AG10803 (cell line): ENCODE data around the gene AOPEP.

Experiments
- DNase-seq: peaks from one replicate; pipeline ENCODE4 v3.0.0; 2010; ENCODE audit warnings: low read depth
- H3K4me3 ChIP-seq: 2 replicates; pipeline ENCODE4 v1.5.1; 2011; ENCODE audit warnings: mild to moderate bottlenecking, low read length, control low read depth
- CTCF ChIP-seq: conservative IDR thresholded peaks from 2 replicates; pipeline ENCODE4 v1.5.1; 2011; ENCODE audit warnings: mild to moderate bottlenecking, low read length, control low read depth, inconsistent platforms

Gene AOPEP

GRCh38 chr9:95087659-95088242, 361.3 kb downstream of the AOPEP start:
- H3K4me3 ChIP-seq, result no peak overlapping the region
- no peak for TF ChIP-seq CTCF
- no peak for DNase-seq

- DNase-seq, result no peak
- no peak overlapping the region for H3K4me3 ChIP-seq
- no peak for TF ChIP-seq CTCF
Measured at GRCh38 chr9:95088421-95089161, 362.1 kb downstream of the AOPEP start.

DNA sequence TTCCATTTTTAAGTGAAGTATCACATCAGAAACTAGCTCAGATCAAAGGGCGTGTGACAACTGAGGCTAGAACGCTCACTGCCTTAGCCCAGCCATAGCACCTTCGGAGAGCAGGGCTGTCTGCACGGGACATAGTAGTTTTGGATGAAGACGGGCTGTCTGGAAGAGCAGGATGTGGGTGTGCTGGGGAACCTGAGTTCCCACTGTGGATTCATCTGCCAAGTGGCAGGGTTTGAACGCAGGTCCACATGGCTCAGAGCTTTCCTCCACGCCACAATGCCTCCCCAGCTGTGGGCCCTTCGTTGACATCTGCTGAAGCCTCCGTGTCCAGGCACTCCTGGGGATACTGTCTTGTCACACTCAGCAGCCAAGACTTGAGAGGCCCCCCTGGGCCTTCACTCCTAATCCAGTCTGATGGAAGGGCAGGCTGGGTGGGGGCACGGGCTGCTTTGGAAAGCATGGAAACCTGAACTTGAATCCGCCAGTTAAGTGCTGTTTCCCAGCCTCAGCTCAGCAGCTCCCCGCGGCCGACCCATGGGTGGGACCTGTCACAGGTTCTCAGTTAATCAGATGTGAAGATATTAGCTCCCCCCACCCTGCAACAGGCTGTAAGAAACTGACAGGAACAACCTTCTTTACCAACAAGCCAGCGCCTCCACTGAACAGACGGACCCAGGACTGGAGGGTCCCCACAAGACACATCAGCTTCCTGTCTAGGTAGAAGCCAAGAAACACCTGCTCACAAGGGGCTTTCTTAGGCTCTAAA, 362.9 kb downstream of the AOPEP start:
- DNase-seq, result no peak
- no peak for TF ChIP-seq CTCF
- H3K4me3 ChIP-seq, result no peak overlapping the region

DNA sequence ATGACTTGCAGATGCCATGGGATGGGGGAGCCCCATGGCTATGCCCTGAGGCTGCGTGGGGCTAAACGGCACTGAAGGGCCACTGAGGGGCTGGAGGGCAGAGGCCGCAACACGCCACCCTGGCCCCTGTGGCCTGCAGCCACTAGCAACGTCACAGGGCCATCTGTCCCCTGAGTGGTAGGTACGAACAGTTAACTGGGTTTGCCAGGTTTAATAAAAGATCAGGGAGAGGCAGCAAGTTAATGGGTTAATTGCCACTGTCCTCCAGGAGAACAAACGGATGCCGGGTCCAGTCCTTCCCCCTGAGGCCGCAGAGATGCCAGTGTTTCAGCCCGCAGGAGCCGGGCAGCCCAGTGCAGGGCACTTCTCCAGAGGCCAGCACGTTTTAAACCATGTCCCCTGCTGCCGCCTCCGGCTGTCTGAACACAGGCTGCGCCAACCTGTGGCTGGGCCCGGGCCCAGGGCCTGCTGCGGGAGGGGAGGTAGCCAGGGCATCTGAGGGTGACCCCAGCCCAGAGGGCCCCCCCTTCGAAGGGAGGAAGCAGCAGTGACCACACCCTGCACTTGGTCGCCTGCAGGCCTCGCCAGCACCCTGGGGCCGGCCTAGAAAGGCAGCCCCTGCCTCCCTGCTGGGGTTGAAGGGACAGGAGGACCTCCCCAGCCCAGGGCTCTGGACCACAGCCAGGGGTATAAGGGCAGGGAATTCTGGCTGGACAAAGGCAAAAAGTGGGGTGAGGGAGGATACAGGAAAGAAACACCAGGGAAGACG, 363.7 kb downstream of the AOPEP start:
- DNase-seq, result no peak
- H3K4me3 ChIP-seq, result no peak overlapping the region
- no peak for TF ChIP-seq CTCF

- DNase-seq, result no peak
- no peak overlapping the region for H3K4me3 ChIP-seq
- no peak for TF ChIP-seq CTCF
Measured at GRCh38 chr9:95090871-95091577, 364.5 kb downstream of the AOPEP start.

DNA sequence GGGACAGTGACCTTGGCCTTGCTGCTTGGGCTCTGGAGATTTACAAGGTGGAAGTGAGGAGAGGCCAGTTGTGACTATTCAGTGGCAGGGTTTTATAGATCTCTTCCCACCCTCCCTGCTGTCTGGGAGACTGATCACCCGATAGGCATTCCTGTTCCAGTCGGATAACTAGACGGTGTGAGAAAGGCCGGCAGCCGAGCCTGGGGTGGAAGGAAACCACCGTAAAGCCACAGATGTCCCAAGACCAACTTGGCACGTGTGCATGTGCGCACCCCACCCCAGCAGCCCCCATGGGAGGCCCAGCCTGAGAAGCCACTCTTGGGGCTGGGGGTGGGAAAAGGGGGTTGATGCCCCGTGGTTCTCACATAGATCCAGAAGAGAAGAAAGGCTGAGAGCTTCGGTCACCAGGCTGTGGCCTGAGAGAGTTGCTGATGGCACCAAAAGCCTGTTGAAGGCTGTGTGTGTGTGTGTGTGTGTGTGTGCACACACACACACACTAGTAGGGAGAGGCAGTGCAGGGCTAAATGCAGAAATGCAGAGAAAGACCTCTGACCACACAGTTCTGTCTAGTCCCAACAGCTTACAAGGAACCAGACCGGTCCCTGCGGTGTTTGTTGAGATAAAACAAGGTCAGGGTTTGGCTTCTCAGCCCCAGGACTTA, 365.2 kb downstream of the AOPEP start:
- DNase-seq, result peak; percentile 45
- TF ChIP-seq CTCF, result no peak
- no peak overlapping the region for H3K4me3 ChIP-seq
